ENCODE data around the gene ME3. TPM values are rescaled to one million over a fixed set of nuclear protein-coding genes. Genes with fewer than 3 reads are reported as not detected.

Gene ME3
- total and polyA plus RNA-seq, 2 donors (not counting 1 experiment from before 2014, with no cell fraction given), result 1.3 TPM; not detected in 1

- Histone ChIP-seq H3K9me3 (ENCODE audit: control extremely low read depth in 1 of 3, control insufficient read depth in 2 of 3, insufficient read depth in 1 of 3, low read length in 2 of 3) (peaks cover 0 to 2% (median 0%) of the 10 kb centered on the region in 3 donors), H3K9ac (ENCODE audit: low read length) (no peak overlapping the region), H3K4me3 (ENCODE audit: control extremely low read depth in 1 of 5, extremely low read depth in 1 of 5, insufficient read depth in 1 of 5, low read depth in 2 of 5, low read length in 4 of 5) (no peak overlapping the region), H3K4me1 (ENCODE audit: control insufficient read depth in 2 of 2, insufficient read depth in 2 of 2, low read length in 2 of 2) (peaks cover 14 to 15% of the 10 kb centered on the region in 2 donors), H3K79me2 (ENCODE audit: control insufficient read depth, insufficient read depth, low read length) (no peaks in the 10 kb centered on the region), H3K27ac (ENCODE audit: low read length in 2 of 2) (no peak overlapping the region), H4K20me1 (ENCODE audit: control insufficient read depth, insufficient read depth, low read length, poor library complexity, severe bottlenecking) (no peaks in the 10 kb centered on the region), H3K4me2 (replicated peaks; ENCODE audit: low read depth, low read length, poor library complexity, severe bottlenecking) (no peak overlapping the region), H3K36me3 (replicated peaks in 1 of 2; ENCODE audit: control extremely low read depth in 1 of 2, control insufficient read depth in 1 of 2, extremely low read depth in 1 of 2, insufficient read depth in 2 of 2, low read length in 1 of 2) (no peaks in the 10 kb centered on the region), H2AFZ (ENCODE audit: insufficient read depth, low read depth, low read length, poor library complexity, severe bottlenecking) (no peak overlapping the region), H3K27me3 (replicated peaks in 1 of 4; ENCODE audit: control extremely low read depth in 1 of 4, control insufficient read depth in 3 of 4, insufficient read depth in 4 of 4, low read length in 3 of 4) (no peaks in the 10 kb centered on the region)
- Mint-ChIP-seq H3K27ac (no peak overlapping the region), H3K9me3 (ENCODE audit: insufficient read depth) (no peaks in the 10 kb centered on the region), H3K4me3 (no peak overlapping the region), H3K4me1 (peaks cover 11% of the 10 kb centered on the region), H3K27me3 (no peaks in the 10 kb centered on the region)
- TF ChIP-seq CTCF (IDR thresholded peaks at IDR 0.05) (no peak), EZH2 (IDR thresholded peaks at IDR 0.05; ENCODE audit: borderline replicate concordance, insufficient read depth, low read depth, low read length, poor library complexity, severe bottlenecking) (no peak)
- ChIA-PET POLR2A (no interaction called here), CTCF (interaction anchor here (0.6 kb wide), 1 partner anchor 1589 kb away, joined by 3 read pairs; no protein-coding TSS in a partner anchor)
- intact Hi-C loops (cut with micrococcal nuclease), result no loop called here
- DNase-seq (no peak), ATAC-seq (ENCODE audit: low read depth) (no peak)
- WGBS (ENCODE audit: insufficient coverage), result no CpG with 5 or more reads among the region's 2 CpGs
Observed at GRCh38 chr11:86509588-86509974, 162.8 kb downstream of the ME3 start.

- no peaks in the 10 kb centered on the region for H3K27me3 Mint-ChIP-seq
- Histone ChIP-seq H3K27me3 (replicated peaks in 1 of 4; ENCODE audit: control extremely low read depth in 1 of 4, control insufficient read depth in 3 of 4, insufficient read depth in 4 of 4, low read length in 3 of 4) (no peaks in the 10 kb centered on the region), H3K4me1 (ENCODE audit: control insufficient read depth in 2 of 2, insufficient read depth in 2 of 2, low read length in 2 of 2) (peaks cover 7 to 8% of the 10 kb centered on the region in 2 donors), H3K4me2 (replicated peaks; ENCODE audit: low read depth, low read length, poor library complexity, severe bottlenecking) (no peak overlapping the region), H3K9me3 (ENCODE audit: control extremely low read depth in 1 of 3, control insufficient read depth in 2 of 3, insufficient read depth in 1 of 3, low read length in 2 of 3) (peaks cover 0 to 2% (median 0%) of the 10 kb centered on the region in 3 donors), H3K36me3 (replicated peaks in 1 of 2; ENCODE audit: control extremely low read depth in 1 of 2, control insufficient read depth in 1 of 2, extremely low read depth in 1 of 2, insufficient read depth in 2 of 2, low read length in 1 of 2) (no peaks in the 10 kb centered on the region), H4K20me1 (ENCODE audit: control insufficient read depth, insufficient read depth, low read length, poor library complexity, severe bottlenecking) (no peaks in the 10 kb centered on the region), H3K9ac (ENCODE audit: low read length) (no peak overlapping the region), H2AFZ (ENCODE audit: insufficient read depth, low read depth, low read length, poor library complexity, severe bottlenecking) (no peak overlapping the region), H3K4me3 (ENCODE audit: control extremely low read depth in 1 of 5, extremely low read depth in 1 of 5, insufficient read depth in 1 of 5, low read depth in 2 of 5, low read length in 4 of 5) (no peak overlapping the region), H3K27ac (ENCODE audit: low read length in 2 of 2) (no peak overlapping the region), H3K79me2 (ENCODE audit: control insufficient read depth, insufficient read depth, low read length) (no peaks in the 10 kb centered on the region)
- 90% methylated on average over 1 of the region's 6 CpGs for WGBS (ENCODE audit: insufficient coverage)
- no peaks in the 10 kb centered on the region for H3K9me3 Mint-ChIP-seq (ENCODE audit: insufficient read depth)
- intact Hi-C loops (cut with micrococcal nuclease), result no loop called here
- H3K27ac Mint-ChIP-seq, result no peak overlapping the region
- CTCF ChIA-PET, result interaction anchor here (0.6 kb wide), 1 partner anchor 1590 kb away, joined by 3 read pairs; no protein-coding TSS in a partner anchor
- POLR2A ChIA-PET, result no interaction called here
- DNase-seq, result no peak
- H3K4me3 Mint-ChIP-seq, result no peak overlapping the region
- ATAC-seq (ENCODE audit: low read depth), result no peak
- TF ChIP-seq CTCF (IDR thresholded peaks at IDR 0.05) (no peak), EZH2 (IDR thresholded peaks at IDR 0.05; ENCODE audit: borderline replicate concordance, insufficient read depth, low read depth, low read length, poor library complexity, severe bottlenecking) (no peak)
- peaks cover 4% of the 10 kb centered on the region for H3K4me1 Mint-ChIP-seq
Observed at GRCh38 chr11:86508604-86509587, 163.5 kb downstream of the ME3 start.
